GM12875 (cell line): ENCODE measurements around the gene MYO15A.

Experiments used
- H3K4me3 ChIP-seq: one replicate; pipeline ENCODE4 v1.5.1; 2011; ENCODE audit warnings: low read depth, low read length, control low read depth
- TF ChIP-seq, protein P1 (sequence below): IDR thresholded peaks from 2 replicates; pipeline ENCODE4 v1.5.1; 2011; ENCODE audit warnings: low read depth, mild to moderate bottlenecking, control low read depth, inconsistent platforms, low read length, moderate library complexity, borderline replicate concordance; ENCODE audit not compliant: insufficient read depth

The MYO15A gene

GRCh38 chr17:18111330-18111971 lies 2.9 kb downstream of the MYO15A start:
- no peak overlapping the region for H3K4me3 ChIP-seq
- TF ChIP-seq, protein P1, sequence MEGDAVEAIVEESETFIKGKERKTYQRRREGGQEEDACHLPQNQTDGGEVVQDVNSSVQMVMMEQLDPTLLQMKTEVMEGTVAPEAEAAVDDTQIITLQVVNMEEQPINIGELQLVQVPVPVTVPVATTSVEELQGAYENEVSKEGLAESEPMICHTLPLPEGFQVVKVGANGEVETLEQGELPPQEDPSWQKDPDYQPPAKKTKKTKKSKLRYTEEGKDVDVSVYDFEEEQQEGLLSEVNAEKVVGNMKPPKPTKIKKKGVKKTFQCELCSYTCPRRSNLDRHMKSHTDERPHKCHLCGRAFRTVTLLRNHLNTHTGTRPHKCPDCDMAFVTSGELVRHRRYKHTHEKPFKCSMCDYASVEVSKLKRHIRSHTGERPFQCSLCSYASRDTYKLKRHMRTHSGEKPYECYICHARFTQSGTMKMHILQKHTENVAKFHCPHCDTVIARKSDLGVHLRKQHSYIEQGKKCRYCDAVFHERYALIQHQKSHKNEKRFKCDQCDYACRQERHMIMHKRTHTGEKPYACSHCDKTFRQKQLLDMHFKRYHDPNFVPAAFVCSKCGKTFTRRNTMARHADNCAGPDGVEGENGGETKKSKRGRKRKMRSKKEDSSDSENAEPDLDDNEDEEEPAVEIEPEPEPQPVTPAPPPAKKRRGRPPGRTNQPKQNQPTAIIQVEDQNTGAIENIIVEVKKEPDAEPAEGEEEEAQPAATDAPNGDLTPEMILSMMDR, result no peak

DNA sequence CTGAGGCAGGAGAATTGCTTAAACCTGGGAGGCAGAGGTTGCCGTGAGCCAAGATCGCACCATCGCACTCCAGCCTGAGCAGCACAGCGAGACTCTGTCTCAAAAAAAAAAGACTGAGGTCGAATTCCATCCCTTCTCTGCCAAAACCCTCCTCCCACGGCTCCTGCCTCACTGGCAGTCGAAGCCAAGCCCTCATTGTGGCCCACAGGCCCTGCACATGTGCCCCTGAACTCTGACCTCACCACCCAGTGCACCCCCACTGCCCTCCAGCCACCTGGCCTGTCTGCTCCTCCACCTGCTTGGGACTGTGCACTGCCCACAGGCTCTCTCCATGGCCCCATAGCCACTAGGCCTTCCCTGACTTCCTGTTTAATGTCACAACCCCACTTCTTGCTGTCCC lies 7.0 kb downstream of the MYO15A start:
- H3K4me3 ChIP-seq, result no peak overlapping the region
- TF ChIP-seq, protein P1, result no peak

- TF ChIP-seq, protein P1, result no peak
- H3K4me3 ChIP-seq, result no peak overlapping the region
Observed at GRCh38 chr17:18116078-18116477, 7.5 kb downstream of the MYO15A start.

DNA sequence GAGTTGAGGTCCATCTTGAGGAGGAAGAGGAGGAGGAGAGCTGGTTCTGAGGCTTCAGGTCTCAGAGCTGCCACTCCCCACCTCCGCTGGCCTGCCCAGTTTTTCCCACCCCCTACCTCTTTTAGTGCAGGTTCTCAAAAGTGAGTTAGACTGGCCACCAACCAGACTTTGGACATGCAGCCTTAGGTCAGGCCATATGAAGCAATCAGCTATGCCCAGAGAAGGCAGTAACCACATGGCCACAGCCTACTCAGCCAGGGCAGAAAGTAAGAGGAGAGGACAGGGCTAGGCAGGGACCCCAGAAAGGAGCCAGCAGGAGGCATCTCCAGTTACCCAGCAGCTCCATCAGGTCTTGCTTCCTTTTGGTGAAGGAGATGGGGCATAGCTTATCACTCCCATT lies 9.0 kb downstream of the MYO15A start:
- H3K4me3 ChIP-seq, result no peak overlapping the region
- TF ChIP-seq, protein P1, result no peak

DNA sequence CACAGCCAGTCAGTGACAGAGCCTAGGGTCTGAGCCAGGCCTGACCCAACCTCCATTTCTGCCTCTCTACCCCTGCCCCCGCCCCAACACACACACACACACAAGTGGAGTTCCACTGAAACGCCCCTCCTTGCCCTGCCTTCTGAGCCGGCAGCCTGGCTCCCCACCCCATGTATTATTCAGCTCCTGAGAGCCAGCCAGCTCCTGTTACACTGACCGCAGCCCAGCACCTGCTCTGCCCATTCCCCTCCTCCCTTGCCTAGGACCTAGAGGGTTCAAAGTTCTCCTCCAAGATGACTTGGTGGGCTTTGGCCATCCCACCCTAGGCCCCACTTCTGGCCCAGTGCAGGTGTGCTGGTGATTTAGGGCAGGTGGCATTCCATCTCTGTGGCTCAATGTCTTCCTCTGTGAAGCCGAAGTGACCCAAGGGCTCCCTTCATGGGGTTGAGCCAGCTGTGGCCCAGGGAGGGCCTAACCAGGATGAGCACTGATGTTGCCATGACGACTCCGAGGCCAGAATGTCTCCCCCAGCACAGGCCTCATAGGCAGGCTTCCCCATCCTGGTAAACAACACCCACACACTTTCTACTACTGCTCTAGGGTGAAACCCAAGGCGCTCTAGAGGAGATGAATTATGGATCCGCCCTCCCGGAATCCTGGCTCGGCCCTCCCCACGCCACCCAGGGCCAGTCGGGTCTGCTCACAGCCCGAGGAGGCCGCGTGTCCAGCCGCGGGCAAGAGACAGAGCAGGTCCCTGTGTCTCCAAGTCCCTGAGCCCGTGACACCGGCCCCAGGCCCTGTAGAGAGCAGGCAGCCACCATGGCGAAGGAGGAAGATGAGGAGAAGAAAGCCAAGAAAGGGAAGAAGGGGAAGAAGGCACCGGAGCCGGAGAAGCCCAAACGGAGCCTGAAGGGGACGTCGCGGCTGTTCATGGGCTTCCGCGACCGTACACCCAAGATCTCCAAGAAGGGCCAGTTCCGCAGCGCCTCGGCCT lies 9.7 kb downstream of the MYO15A start:
- TF ChIP-seq, protein P1, result no peak

GRCh38 chr17:18119166-18119745 lies 10.7 kb downstream of the MYO15A start:
- TF ChIP-seq, protein P1, result no peak
- no peak overlapping the region for H3K4me3 ChIP-seq

More for the DNA sequence above, 9.7 kb downstream of the MYO15A start:
- no peak overlapping the region for H3K4me3 ChIP-seq
